ENCODE data around the gene C5. TPM values are rescaled to one million over a fixed set of nuclear protein-coding genes. Genes with fewer than 3 reads are reported as not detected.
"Not testable (repeated sequence)": the region's sequence is repeated elsewhere in the genome, so short reads cannot be mapped to it uniquely, and the experiment has no call there.

C5 gene
- total RNA-seq, 1 experiment from 2014 or later = 0.66 TPM

GRCh38 chr9:120971938-120972337 is 78.1 kb downstream of the C5 start:
- ChIA-PET RAD21 (ENCODE audit: low non-redundant PET in 1 of 2, low total read pairs in 2 of 2, uncharacterized antibody in 2 of 2, unreplicated experiment in 2 of 2) (no interaction called here), POLR2A (no interaction called here), CTCF (interaction anchor here (1.2 to 1.5 kb wide), 2 partner anchors 9 to 88 kb away, joined by 3 to 8 read pairs; no protein-coding TSS in a partner anchor)
- Histone ChIP-seq H3K9me2 (ENCODE audit: insufficient read depth) (no peaks in the 10 kb centered on the region), H4K20me1 (ENCODE audit: insufficient read depth) (no peaks in the 10 kb centered on the region), H3K4me3 (replicated peaks in 1 of 2; ENCODE audit: low read depth in 1 of 2, low read length in 2 of 2) (no peak overlapping the region), H3K4me2 (ENCODE audit: low read length) (no peak overlapping the region), H2AFZ (ENCODE audit: low read depth, low read length, poor library complexity, severe bottlenecking) (no peak overlapping the region), H3K27ac (ENCODE audit: low read depth, low read length) (no peak overlapping the region), H3K9me3 (ENCODE audit: control insufficient read depth in 1 of 2, insufficient read depth in 1 of 2, low read depth in 1 of 2, low read length in 2 of 2) (no peaks in the 10 kb centered on the region), H3K79me2 (ENCODE audit: insufficient read depth, low read length) (no peaks in the 10 kb centered on the region), H3K4me1 (ENCODE audit: control insufficient read depth in 1 of 2, insufficient read depth in 2 of 2, low read length in 2 of 2) (no peaks in the 10 kb centered on the region), H3K27me3 (ENCODE audit: insufficient read depth, low read length) (no peaks in the 10 kb centered on the region), H3K36me3 (ENCODE audit: control insufficient read depth in 1 of 2, insufficient read depth in 2 of 2, low read length in 2 of 2) (no peaks in the 10 kb centered on the region), H3K9ac (ENCODE audit: low read length) (no peak overlapping the region)
- TF ChIP-seq SRF (IDR thresholded peaks at IDR 0.05; ENCODE audit: low read depth) (no peak), CEBPB (IDR thresholded peaks at IDR 0.05; ENCODE audit: low read depth) (no peak), EGR1 (IDR thresholded peaks at IDR 0.05; ENCODE audit: low read depth) (no peak), SIN3A (IDR thresholded peaks at IDR 0.05; ENCODE audit: low read depth) (no peak), ZBTB33 (IDR thresholded peaks at IDR 0.05; ENCODE audit: extremely low read depth, insufficient replicate concordance, low read length) (no peak), ZNF274 (IDR thresholded peaks at IDR 0.05; ENCODE audit: low read depth, low read length) (no peak), JUND (IDR thresholded peaks at IDR 0.05) (no peak), CBX3 (IDR thresholded peaks at IDR 0.05; ENCODE audit: low read depth) (no peak), YY1 (IDR thresholded peaks at IDR 0.05; ENCODE audit: extremely low read depth, insufficient replicate concordance, low read depth, low read length) (no peak)
- no peak for ATAC-seq
- DNase-seq (ENCODE audit: low read depth, low spot score) = no peak
- intact Hi-C loops (cut with micrococcal nuclease) = no loop called here
- BruUV-seq (replicated peaks) = no TSS peak

- H3K36me3 ChIP-seq (ENCODE audit: control insufficient read depth in 1 of 2, insufficient read depth in 2 of 2, low read length in 2 of 2); H3K9ac ChIP-seq (ENCODE audit: low read length); H3K27me3 ChIP-seq (ENCODE audit: insufficient read depth, low read length); ATAC-seq; H3K27ac ChIP-seq (ENCODE audit: low read depth, low read length); DNase-seq (ENCODE audit: low read depth, low spot score); POLR2A ChIA-PET; RAD21 ChIA-PET (ENCODE audit: low non-redundant PET in 1 of 2, low total read pairs in 2 of 2, uncharacterized antibody in 2 of 2, unreplicated experiment in 2 of 2); H3K4me2 ChIP-seq (ENCODE audit: low read length); H3K79me2 ChIP-seq (ENCODE audit: insufficient read depth, low read length); H3K4me3 ChIP-seq (replicated peaks in 1 of 2; ENCODE audit: low read depth in 1 of 2, low read length in 2 of 2); H2AFZ ChIP-seq (ENCODE audit: low read depth, low read length, poor library complexity, severe bottlenecking); H3K9me3 ChIP-seq (ENCODE audit: control insufficient read depth in 1 of 2, insufficient read depth in 1 of 2, low read depth in 1 of 2, low read length in 2 of 2); BruUV-seq (replicated peaks); H3K4me1 ChIP-seq (ENCODE audit: control insufficient read depth in 1 of 2, insufficient read depth in 2 of 2, low read length in 2 of 2); H4K20me1 ChIP-seq (ENCODE audit: insufficient read depth); intact Hi-C loops (cut with micrococcal nuclease); H3K9me2 ChIP-seq (ENCODE audit: insufficient read depth): not testable (repeated sequence)
- CTCF ChIA-PET = interaction anchor here (1.2 to 1.5 kb wide), 2 partner anchors 10 to 89 kb away, joined by 3 to 8 read pairs; no protein-coding TSS in a partner anchor
Measured at GRCh38 chr9:120971471-120971870, 78.6 kb downstream of the C5 start.

Measured in HCT116 (cell line).